Measurements from ENCODE around the gene APOBEC3A. TPM values are rescaled to one million over a fixed set of nuclear protein-coding genes. Genes with fewer than 3 reads are reported as not detected.
"Not testable (repeated sequence)": the region's sequence is repeated elsewhere in the genome, so short reads cannot be mapped to it uniquely, and the experiment has no call there.

Gene APOBEC3A
- total RNA-seq, 2 experiments from 2014 or later: not detected

DNA sequence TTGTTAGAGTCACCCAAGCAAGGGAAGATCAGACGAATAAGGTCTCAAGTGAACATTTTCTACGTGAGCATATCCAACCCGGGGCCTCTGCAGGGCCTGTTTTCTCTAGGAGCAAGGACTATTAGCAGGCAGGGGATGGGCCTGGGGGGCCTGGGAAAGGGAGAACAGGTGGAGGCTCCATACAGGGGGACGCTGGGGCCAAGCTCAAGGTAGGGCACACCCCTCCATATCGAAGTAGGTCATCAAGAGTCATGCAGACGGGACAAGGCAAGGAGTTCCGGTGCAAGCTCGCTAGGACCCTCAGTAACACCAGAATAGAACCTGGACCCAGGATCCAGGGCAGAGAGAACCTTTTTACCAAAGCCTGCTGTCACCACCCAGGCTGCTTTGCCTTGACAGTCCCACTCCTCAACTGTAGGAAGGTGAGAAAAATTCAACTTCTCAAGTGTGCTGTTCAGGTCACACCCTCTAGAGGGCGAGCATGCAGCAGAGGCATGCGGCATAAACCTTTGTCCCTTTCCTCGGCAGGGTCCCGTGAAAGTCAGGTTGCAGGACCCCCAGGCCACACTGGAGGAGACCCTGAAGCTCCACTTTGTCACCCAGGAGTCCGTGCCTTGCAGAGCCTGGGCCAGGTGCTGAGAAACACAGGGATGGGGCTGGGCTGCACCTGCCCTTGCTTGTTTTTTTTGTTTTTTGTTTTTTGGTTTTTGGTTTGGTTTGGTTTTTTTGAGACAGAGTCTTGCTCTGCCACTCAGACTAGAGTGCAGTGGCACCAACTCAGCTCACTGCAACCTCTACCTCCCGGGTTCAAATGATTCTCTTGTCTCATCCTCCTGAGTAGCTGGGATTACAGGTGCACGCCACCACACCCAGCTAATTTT, 16.1 kb downstream of the APOBEC3A start:
- ChIA-PET CTCF (interaction anchor here (0.7 to 5.5 kb wide), 18 partner anchors 9 to 205 kb away, joined by 3 to 52 read pairs (median 4); partner anchors contain the start of genes APOBEC3B and CBX6), POLR2A (interaction anchor here (0.6 to 0.7 kb wide), 2 partner anchors 22 to 68 kb away, joined by 3 read pairs; no protein-coding TSS in a partner anchor)
- DNase-seq (peak; percentile 70), ATAC-seq (peak; percentile 71)
- peaks cover 28% of the 10 kb centered on the region for H3K27me3 Mint-ChIP-seq (ENCODE audit: low read depth)
- H3K9me3 Mint-ChIP-seq (ENCODE audit: insufficient read depth): no peaks in the 10 kb centered on the region
- H3K27ac Mint-ChIP-seq: no peak overlapping the region
- H3K36me3 Mint-ChIP-seq (ENCODE audit: low read depth): peaks cover 2% of the 10 kb centered on the region
- no peak overlapping the region for H3K4me3 Mint-ChIP-seq
- peaks cover 7% of the 10 kb centered on the region for H3K4me1 Mint-ChIP-seq (ENCODE audit: low read depth)

DNA sequence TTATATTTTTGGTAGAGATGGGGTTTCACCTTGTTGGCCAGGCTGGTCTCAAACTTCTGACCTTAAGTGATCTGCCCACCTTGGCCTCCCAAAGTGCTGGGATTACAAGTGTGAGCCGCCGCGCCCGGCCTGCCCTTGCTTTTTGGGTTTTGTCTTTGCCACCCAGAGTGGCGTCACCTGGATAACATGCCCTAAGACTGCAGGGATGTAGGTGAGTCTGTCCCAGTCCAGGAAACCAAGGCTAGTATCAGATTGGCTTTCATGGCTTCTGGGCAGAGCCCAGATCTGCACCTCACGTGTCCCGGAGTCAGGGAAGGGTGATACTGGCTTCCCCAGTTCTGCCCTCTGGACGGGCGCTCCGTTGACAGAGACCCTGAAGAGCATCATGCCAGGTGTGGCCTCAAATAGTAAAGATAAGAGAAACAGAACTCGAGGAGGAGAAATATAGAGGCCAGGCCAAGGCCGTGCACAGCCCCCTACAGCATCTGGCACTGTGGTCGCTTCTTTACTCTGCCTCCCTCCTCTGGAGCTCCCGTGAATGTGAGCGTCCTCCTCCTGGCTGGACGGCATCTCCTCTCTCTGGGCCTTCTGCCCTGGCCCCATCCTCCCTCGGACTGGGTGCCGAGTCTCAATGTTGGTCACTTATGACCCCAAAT, 16.9 kb downstream of the APOBEC3A start:
- DNase-seq (no peak), ATAC-seq (no peak)
- CTCF ChIA-PET: interaction anchor here (0.7 to 5.5 kb wide), 15 partner anchors 8 to 205 kb away, joined by 3 to 52 read pairs (median 5); partner anchors contain the start of genes APOBEC3B and CBX6
- Mint-ChIP-seq H3K4me1 (ENCODE audit: low read depth) (peaks cover 7% of the 10 kb centered on the region), H3K9me3 (ENCODE audit: insufficient read depth) (no peaks in the 10 kb centered on the region), H3K36me3 (ENCODE audit: low read depth) (peaks cover 2% of the 10 kb centered on the region), H3K27me3 (ENCODE audit: low read depth) (peaks cover 28% of the 10 kb centered on the region), H3K27ac (no peak overlapping the region), H3K4me3 (no peak overlapping the region)
- POLR2A ChIA-PET: interaction anchor here (0.6 kb wide), 1 partner anchor 67 kb away, joined by 3 read pairs; no protein-coding TSS in a partner anchor

DNA sequence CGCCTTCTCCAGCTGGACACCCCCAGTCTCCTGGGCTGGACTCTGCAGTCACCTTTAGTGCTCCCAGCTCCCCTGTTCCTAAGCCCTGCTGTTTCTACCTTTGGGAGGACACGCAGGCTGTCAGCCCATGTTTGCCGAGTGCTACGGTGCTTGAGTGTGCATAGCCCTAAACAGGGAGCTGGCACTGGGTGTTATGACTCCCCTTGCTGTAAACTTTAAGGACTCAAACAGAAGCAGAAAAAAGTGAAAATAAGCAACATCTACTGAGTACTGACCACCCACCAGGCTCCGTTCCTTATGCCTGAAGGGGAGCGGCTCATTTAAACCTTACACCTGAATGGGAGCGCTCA, 17.4 kb downstream of the APOBEC3A start:
- H3K27me3 Mint-ChIP-seq (ENCODE audit: low read depth): peaks cover 25% of the 10 kb centered on the region
- peaks cover 7% of the 10 kb centered on the region for H3K4me1 Mint-ChIP-seq (ENCODE audit: low read depth)
- H3K9me3 Mint-ChIP-seq (ENCODE audit: insufficient read depth): no peaks in the 10 kb centered on the region
- no peak for ATAC-seq
- no peak overlapping the region for H3K27ac Mint-ChIP-seq
- CTCF ChIA-PET: interaction anchor here (2.0 to 5.5 kb wide), 4 partner anchors 9 to 206 kb away, joined by 5 to 52 read pairs (median 34); partner anchors contain the start of gene CBX6
- H3K4me3 Mint-ChIP-seq: no peak overlapping the region
- POLR2A ChIA-PET: no interaction called here
- H3K36me3 Mint-ChIP-seq (ENCODE audit: low read depth): peaks cover 2% of the 10 kb centered on the region
- DNase-seq: no peak

DNA sequence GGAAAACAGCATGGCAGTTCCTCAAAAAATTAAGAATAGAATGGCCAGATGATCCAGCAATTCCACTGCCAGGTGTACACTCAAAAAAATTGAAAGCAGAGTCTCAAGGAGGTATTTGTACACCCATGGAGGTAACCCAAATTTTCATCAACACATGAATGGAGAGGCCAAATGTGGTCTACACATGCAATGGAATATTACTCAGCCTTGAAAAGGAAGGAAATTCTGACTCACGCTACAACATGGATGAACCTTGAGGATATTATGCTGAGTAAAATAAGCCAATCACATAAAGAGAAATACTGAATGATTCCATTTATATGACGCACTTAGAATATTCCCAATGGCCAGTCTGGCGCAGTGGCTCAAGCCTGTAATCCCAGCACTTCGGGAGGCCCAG, 19.9 kb downstream of the APOBEC3A start:
- H3K27ac Mint-ChIP-seq; H3K4me3 Mint-ChIP-seq; POLR2A ChIA-PET; H3K9me3 Mint-ChIP-seq (ENCODE audit: insufficient read depth); DNase-seq; ATAC-seq; H3K36me3 Mint-ChIP-seq (ENCODE audit: low read depth); CTCF ChIA-PET: not testable (repeated sequence)
- Mint-ChIP-seq H3K4me1 (ENCODE audit: low read depth) (peaks cover 20% of the 10 kb centered on the region), H3K27me3 (ENCODE audit: low read depth) (peaks cover 11% of the 10 kb centered on the region)

DNA sequence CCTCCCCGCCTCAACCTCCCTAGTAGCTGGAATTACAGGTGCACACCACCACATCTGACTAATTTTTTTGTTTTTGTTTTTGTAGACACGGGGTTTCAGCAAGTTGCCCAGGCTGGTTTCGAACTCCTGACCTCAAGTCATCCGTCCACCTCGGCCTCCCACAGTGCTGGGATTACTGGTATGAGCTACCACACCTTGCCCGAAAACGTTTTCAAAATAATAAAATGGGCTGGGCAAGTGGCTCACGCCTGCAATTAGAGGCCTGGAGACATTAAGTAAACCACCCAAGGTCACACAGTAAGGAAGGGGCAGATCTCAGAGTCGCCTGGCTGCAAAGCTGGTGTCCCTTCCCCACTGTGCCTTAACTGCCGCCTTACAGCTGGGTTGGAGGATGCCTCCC, 23.2 kb downstream of the APOBEC3A start:
- H3K4me1 Mint-ChIP-seq (ENCODE audit: low read depth): peaks cover 40% of the 10 kb centered on the region
- not testable (repeated sequence) for DNase-seq; H3K27ac Mint-ChIP-seq; H3K9me3 Mint-ChIP-seq (ENCODE audit: insufficient read depth); H3K27me3 Mint-ChIP-seq (ENCODE audit: low read depth); ATAC-seq; H3K4me3 Mint-ChIP-seq
- POLR2A ChIA-PET: interaction anchor here (1.3 kb wide), 1 partner anchor 14 kb away, joined by 3 read pairs; no protein-coding TSS in a partner anchor
- CTCF ChIA-PET: interaction anchor here (1.5 to 6.1 kb wide), 4 partner anchors 9 to 110 kb away, joined by 3 to 35 read pairs (median 11); partner anchors contain the start of gene CBX6
- H3K36me3 Mint-ChIP-seq (ENCODE audit: low read depth): peaks cover 17% of the 10 kb centered on the region

DNA sequence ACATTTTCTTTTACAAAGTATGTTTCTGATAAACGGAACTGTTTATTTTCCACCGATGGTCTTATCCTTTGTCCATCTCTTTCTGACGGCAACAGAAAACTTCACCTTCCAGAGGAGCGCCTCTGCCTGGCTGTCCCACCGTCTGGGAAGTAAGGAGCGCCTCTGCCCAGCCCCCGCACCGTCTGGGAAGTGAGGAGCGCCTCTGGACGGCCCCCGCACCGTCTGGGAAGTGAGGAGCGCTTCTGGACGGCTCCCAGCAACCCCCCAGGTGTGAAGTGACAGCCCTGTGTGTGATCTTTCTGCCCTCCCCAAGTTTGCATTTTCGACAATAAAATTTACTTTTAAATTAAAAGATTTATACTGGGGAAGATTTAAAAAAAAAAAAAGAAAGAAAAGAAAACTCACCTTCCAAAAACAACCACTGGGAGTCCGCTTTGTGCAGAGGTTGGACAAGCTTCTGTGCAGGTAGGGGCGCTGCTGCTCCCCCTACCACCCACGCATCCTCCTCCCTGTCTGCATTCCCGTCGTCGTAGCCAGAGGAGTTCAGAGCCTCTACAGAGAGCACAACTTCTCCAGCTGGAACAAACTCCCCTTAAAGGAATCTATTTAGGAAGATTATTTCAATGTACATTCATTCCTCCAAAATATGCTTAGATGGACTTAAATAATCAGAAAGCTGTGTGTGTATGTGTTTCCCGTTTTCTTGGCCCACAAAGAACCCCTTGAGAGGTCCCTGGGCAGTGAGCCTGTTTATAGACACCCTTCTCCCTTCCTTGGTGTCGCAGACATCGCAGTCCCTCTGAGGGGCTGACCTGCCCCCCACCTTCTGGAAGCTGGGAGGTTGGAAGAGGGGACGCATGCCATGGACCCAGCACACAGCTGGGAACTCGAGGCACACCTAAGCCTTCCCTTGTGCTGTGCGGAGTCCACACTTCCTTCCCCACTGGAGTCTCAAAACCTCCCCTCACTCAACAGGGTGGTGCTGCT, 23.9 kb downstream of the APOBEC3A start:
- CTCF ChIA-PET: interaction anchor here (0.7 to 6.1 kb wide), 7 partner anchors 8 to 111 kb away, joined by 3 to 35 read pairs (median 5); partner anchors contain the start of genes APOBEC3C and CBX6
- H3K4me1 Mint-ChIP-seq (ENCODE audit: low read depth): peaks cover 46% of the 10 kb centered on the region
- peak; percentile 5 for ATAC-seq
- no peaks in the 10 kb centered on the region for H3K9me3 Mint-ChIP-seq (ENCODE audit: insufficient read depth)
- peaks cover 6% of the 10 kb centered on the region for H3K27me3 Mint-ChIP-seq (ENCODE audit: low read depth)
- H3K4me3 Mint-ChIP-seq: peak overlapping the region; percentile 75
- DNase-seq: no peak
- H3K36me3 Mint-ChIP-seq (ENCODE audit: low read depth): peaks cover 16% of the 10 kb centered on the region
- POLR2A ChIA-PET: interaction anchor here (1.3 kb wide), 1 partner anchor 14 kb away, joined by 3 read pairs; no protein-coding TSS in a partner anchor
- peak overlapping the region; percentile 95 for H3K27ac Mint-ChIP-seq

DNA sequence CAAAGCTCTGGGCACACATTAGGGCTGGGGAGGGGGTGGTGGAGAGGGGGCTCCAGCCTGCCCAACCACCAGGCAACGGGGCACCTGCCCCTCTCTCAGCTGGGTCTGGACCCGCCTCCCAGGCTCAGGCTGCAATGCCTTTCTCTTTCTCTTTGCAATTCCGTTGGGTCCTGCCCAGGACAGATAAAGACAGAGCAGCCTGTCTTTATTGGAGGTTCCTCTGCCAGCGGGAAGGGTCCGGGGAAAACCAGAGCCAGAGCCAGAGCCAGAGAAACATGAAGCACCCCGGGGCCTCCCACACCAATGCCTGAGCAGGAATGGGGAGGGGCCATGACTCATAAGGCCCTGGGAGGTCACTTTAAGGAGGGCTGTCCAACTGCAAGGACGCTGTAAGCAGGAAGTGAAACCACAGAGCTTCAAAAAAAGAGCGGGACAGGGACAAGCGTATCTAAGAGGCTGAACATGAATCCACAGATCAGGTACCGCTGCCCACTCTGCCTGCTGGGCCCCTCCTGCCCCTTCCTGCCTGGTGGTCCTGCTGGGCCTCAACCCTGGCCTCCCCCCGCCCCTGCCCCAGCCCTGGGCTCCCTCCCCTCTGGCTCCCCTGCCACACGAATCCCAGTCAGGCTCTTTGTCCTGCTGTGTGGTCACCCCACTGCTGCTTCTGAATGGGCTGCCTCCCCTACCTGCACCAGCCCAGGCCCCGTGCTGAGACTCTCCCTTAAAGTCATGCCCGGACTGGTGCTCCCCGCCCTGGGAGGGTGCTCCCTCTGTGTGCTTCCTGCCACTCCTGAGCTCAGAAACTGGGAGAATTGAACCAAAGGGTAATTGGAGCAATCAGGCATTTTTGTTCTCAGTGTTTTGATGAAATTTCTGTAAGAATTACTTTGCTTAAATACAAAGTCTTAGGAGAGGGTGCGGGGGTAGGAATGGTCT, 24.9 kb downstream of the APOBEC3A start, which contains the start of gene APOBEC3B:
Gene APOBEC3B, plus strand, starts transcription at position 356 of the 936 bp plus-strand sequence. Its CDS starts 107 bp downstream, at position 463.
- peaks cover 16% of the 10 kb centered on the region for H3K36me3 Mint-ChIP-seq (ENCODE audit: low read depth)
- H3K4me3 Mint-ChIP-seq: peak within 1 kb of the TSS; percentile 75
- POLR2A ChIA-PET: interaction anchor here (1.4 kb wide), 1 partner anchor 336 kb away, joined by 4 read pairs; no protein-coding TSS in a partner anchor

DNA sequence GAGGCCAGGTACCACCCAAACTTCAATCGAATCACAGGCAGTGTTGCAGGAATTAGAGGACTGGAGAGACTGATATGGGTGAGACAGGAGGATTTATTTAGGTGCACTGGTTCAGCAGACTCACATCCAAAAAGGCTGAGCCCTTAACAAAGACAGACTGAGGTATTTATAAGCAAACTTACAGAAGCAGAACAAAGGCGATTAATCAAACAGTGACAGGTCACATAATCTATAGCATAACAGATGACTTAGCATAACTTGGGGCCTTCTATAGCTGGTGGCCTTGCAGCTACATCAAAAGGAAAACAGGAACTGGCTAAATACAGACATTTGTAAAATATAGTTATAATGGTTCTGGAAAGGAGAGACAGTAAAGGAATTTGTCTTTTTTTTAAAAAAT, 26.8 kb downstream of the APOBEC3A start:
- Mint-ChIP-seq H3K4me3 (no peak overlapping the region), H3K4me1 (ENCODE audit: low read depth) (peaks cover 66% of the 10 kb centered on the region)
- POLR2A ChIA-PET: no interaction called here

More for the DNA sequence above, 24.9 kb downstream of the APOBEC3A start, which contains the start of gene APOBEC3B:
- no peaks in the 10 kb centered on the region for H3K9me3 Mint-ChIP-seq (ENCODE audit: insufficient read depth)
- ATAC-seq: peak; percentile 75
- H3K4me1 Mint-ChIP-seq (ENCODE audit: low read depth): peaks cover 52% of the 10 kb centered on the region
- DNase-seq: peak; percentile 86
- CTCF ChIA-PET: interaction anchor here (0.7 to 6.1 kb wide), 5 partner anchors 9 to 112 kb away, joined by 3 to 35 read pairs (median 5); partner anchors contain the start of genes APOBEC3C and CBX6
- H3K27me3 Mint-ChIP-seq (ENCODE audit: low read depth): peaks cover 6% of the 10 kb centered on the region
- H3K27ac Mint-ChIP-seq: peak within 1 kb of the TSS; percentile 95

DNA sequence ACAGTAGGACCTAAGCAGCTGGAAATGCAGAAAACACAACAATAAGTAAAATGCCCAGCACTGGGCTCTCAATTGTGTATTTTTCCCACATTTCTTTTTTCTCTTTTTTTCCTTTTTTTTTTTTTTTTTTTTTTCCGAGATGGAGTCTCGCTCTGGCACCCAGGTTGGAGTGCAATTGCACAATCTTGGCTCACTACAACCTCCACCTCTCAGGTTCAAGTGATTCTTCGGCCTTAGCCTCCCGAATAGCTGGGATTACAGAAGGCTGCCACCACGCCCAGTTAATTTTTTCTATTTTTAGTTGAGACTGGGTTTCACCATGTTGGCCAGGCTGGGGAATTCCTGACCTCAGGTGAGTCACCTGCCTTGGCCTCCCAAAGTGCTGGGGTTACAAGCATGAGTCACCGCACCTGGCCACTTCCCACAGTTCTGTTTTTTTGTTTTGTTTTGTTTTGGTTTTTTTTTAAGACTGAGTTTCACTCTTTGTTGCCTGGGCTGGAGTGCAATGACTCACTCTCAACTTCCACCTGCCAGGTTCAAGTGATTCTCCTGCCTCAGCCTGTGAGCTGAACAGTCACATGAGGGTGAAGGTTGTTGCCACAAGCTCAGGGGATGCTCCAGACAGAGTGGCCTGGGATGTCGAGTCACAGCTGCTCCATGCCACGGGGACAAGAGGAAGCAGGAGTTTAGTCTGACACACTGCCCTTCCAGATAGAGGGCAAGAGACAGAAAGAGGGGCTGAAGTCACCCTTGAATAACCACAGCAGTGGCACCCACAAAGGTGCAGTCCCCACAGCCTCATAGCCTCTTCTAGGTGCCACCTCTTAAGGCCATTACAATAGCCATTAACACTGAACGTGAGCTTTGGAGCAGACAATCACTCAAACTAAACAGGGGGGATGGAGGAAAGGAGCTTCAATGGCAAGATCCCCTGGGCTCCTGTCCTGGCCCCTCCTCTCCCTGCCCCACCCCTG, 27.7 kb downstream of the APOBEC3A start:
- not testable (repeated sequence) for H3K9me3 Mint-ChIP-seq (ENCODE audit: insufficient read depth); H3K27me3 Mint-ChIP-seq (ENCODE audit: low read depth)
- H3K27ac Mint-ChIP-seq: peak overlapping the region; percentile 78
- ChIA-PET POLR2A (interaction anchor here (0.6 kb wide), 1 partner anchor 13 kb away, joined by 4 read pairs; no protein-coding TSS in a partner anchor), CTCF (interaction anchor here (0.9 to 6.1 kb wide), 5 partner anchors 11 to 333 kb away, joined by 4 to 35 read pairs (median 6); partner anchors contain the start of gene CBX6)
- DNase-seq (peak; percentile 83), ATAC-seq (peak; percentile 83)
- peaks cover 16% of the 10 kb centered on the region for H3K36me3 Mint-ChIP-seq (ENCODE audit: low read depth)
- peak overlapping the region; percentile 13 for H3K4me3 Mint-ChIP-seq
- peaks cover 75% of the 10 kb centered on the region for H3K4me1 Mint-ChIP-seq (ENCODE audit: low read depth)

More for the DNA sequence above, 26.8 kb downstream of the APOBEC3A start:
- ATAC-seq: no peak
- CTCF ChIA-PET: interaction anchor here (1.0 to 6.1 kb wide), 3 partner anchors 10 to 334 kb away, joined by 4 to 35 read pairs (median 24); partner anchors contain the start of gene CBX6
- DNase-seq: no peak
- peak overlapping the region; percentile 4 for H3K27ac Mint-ChIP-seq
- peaks cover under 1% of the 10 kb centered on the region for H3K27me3 Mint-ChIP-seq (ENCODE audit: low read depth)
- H3K36me3 Mint-ChIP-seq (ENCODE audit: low read depth): peaks cover 16% of the 10 kb centered on the region
- H3K9me3 Mint-ChIP-seq (ENCODE audit: insufficient read depth): no peaks in the 10 kb centered on the region
